ENCODE measurements around the gene DBH. TPM values are rescaled to one million over a fixed set of nuclear protein-coding genes. Genes with fewer than 3 reads are reported as not detected.

The DBH gene
- total and polyA plus RNA-seq, 2 of the 13 experiments (the other 11 are each of a cell fraction or from before 2014, with no cell fraction given) = not detected

GRCh38 chr9:133612051-133612450, 24.1 kb upstream of the DBH start (continued):
- TF ChIP-seq FOXA1 (IDR thresholded peaks at IDR 0.05) = no peak
- TF ChIP-seq FOXA1 (CRISPR knock-in tag; IDR thresholded peaks at IDR 0.05) = no peak
- TF ChIP-seq BRD4 (CRISPR knock-in tag; IDR thresholded peaks at IDR 0.05) = no peak

- no peaks in the 10 kb centered on the region for H3K9me3 ChIP-seq (ENCODE audit: low read length)
- POLR2A ChIA-PET = no interaction called here
- in situ Hi-C loops (cut with HindIII; ENCODE audit: extremely low pct_ligation_motif_present, low pct_unique_long_range_greater_than_20kb) (no loop called here), intact Hi-C loops (cut with micrococcal nuclease; ENCODE audit: unreplicated experiment) (no loop called here)
- H2AFZ ChIP-seq (ENCODE audit: low read length) = no peak overlapping the region
- no TSS peak for BruUV-seq (replicated peaks)
- DNase-seq (ENCODE audit: low spot score) (no peak), ATAC-seq (no peak), FAIRE-seq (no peak)
- no peak overlapping the region for H3K4me3 ChIP-seq (replicated peaks in 1 of 3; ENCODE audit: insufficient read depth in 1 of 3, low read depth in 2 of 3, low read length in 3 of 3)
- TF ChIP-seq ZNF143 (CRISPR knock-in tag; IDR thresholded peaks at IDR 0.05) (no peak), ATF1 (CRISPR knock-in tag; IDR thresholded peaks at IDR 0.05) (no peak), BRCA1 (CRISPR knock-in tag; IDR thresholded peaks at IDR 0.05) (no peak), ZNF468 (CRISPR knock-in tag; IDR thresholded peaks at IDR 0.05) (no peak), HOXA9 (CRISPR knock-in tag; IDR thresholded peaks at IDR 0.05; ENCODE audit: borderline replicate concordance) (no peak), YEATS2 (CRISPR knock-in tag; IDR thresholded peaks at IDR 0.05; ENCODE audit: borderline replicate concordance) (no peak), ZNF382 (CRISPR knock-in tag; IDR thresholded peaks at IDR 0.05; ENCODE audit: borderline replicate concordance) (no peak)
- no peak overlapping the region for H3K9ac ChIP-seq (ENCODE audit: insufficient read depth, low read depth, low read length)
- H3K27me3 ChIP-seq (ENCODE audit: control insufficient read depth in 1 of 2, insufficient read depth in 2 of 2, low read length in 2 of 2) = peaks cover 8 to 76% of the 10 kb centered on the region in 2 experiments
- no peak overlapping the region for H3K27ac ChIP-seq (ENCODE audit: extremely low read length, insufficient read depth, low read length)
- 3% methylated on average over 8 of the region's 8 CpGs for WGBS (ENCODE audit: low lambda C conversion rate)
- no peaks in the 10 kb centered on the region for H3K4me1 ChIP-seq (ENCODE audit: insufficient read depth, low read length)
- CTCF ChIA-PET (ENCODE audit: low intra/inter-chr PET ratio, low total read pairs) = no interaction called here
- H3K36me3 ChIP-seq (replicated peaks in 1 of 2; ENCODE audit: control insufficient read depth in 1 of 2, insufficient read depth in 2 of 2, low read length in 2 of 2) = no peaks in the 10 kb centered on the region
- H3K4me2 ChIP-seq (ENCODE audit: low read depth, low read length) = no peak overlapping the region
- H4K20me1 ChIP-seq (ENCODE audit: insufficient read depth, low read length) = 0 out of 2 replicates have a peak, but pooled peaks cover 3% of the 10 kb centered on the region
- no peaks in the 10 kb centered on the region for H3K79me2 ChIP-seq (ENCODE audit: insufficient read depth, low read length)
Observed at GRCh38 chr9:133612816-133613215, 23.3 kb upstream of the DBH start.

DNA sequence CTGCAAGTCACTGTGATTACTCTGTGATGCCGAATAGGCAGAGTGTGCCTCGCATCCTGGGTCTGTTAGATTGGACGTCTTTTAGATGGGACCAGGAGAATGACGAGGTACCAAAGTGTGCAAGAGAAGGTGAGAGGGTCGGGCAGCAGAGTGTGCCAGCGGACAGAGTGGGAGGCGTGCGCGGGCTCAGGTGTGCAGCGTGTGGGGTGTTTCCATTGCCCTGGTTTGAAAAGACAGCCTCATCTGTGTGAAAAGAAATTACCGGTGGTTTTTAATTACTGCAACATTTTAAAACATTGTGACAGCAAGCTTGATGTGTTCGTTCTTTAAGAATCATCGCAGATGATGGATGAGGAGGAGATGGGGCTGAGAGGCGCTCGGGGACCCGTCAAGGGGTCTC, 22.7 kb upstream of the DBH start:
- ATAC-seq (no peak), DNase-seq (ENCODE audit: low spot score) (no peak), FAIRE-seq (no peak)
- Histone ChIP-seq H3K27me3 (ENCODE audit: control insufficient read depth in 1 of 2, insufficient read depth in 2 of 2, low read length in 2 of 2) (peaks cover 5 to 75% of the 10 kb centered on the region in 2 experiments), H2AFZ (ENCODE audit: low read length) (no peak overlapping the region), H3K4me2 (ENCODE audit: low read depth, low read length) (no peak overlapping the region), H4K20me1 (ENCODE audit: insufficient read depth, low read length) (0 out of 2 replicates have a peak, but pooled peaks cover 3% of the 10 kb centered on the region), H3K4me3 (replicated peaks in 1 of 3; ENCODE audit: insufficient read depth in 1 of 3, low read depth in 2 of 3, low read length in 3 of 3) (no peak overlapping the region), H3K36me3 (replicated peaks in 1 of 2; ENCODE audit: control insufficient read depth in 1 of 2, insufficient read depth in 2 of 2, low read length in 2 of 2) (no peaks in the 10 kb centered on the region), H3K4me1 (ENCODE audit: insufficient read depth, low read length) (no peaks in the 10 kb centered on the region), H3K79me2 (ENCODE audit: insufficient read depth, low read length) (no peaks in the 10 kb centered on the region), H3K27ac (ENCODE audit: extremely low read length, insufficient read depth, low read length) (no peak overlapping the region), H3K9me3 (ENCODE audit: low read length) (no peaks in the 10 kb centered on the region), H3K9ac (ENCODE audit: insufficient read depth, low read depth, low read length) (no peak overlapping the region)
- POLR2A ChIA-PET = no interaction called here
- no TSS peak for BruUV-seq (replicated peaks)
- in situ Hi-C loops (cut with HindIII; ENCODE audit: extremely low pct_ligation_motif_present, low pct_unique_long_range_greater_than_20kb) (no loop called here), intact Hi-C loops (cut with micrococcal nuclease; ENCODE audit: unreplicated experiment) (no loop called here)
- CTCF ChIA-PET (ENCODE audit: low intra/inter-chr PET ratio, low total read pairs) = no interaction called here
- 31% methylated on average over 16 of the region's 16 CpGs for WGBS (ENCODE audit: low lambda C conversion rate)
- no peak for TF ChIP-seq ZBTB34 (CRISPR knock-in tag; IDR thresholded peaks at IDR 0.05)
- no peak for TF ChIP-seq REPIN1 (CRISPR knock-in tag; IDR thresholded peaks at IDR 0.05; ENCODE audit: borderline replicate concordance, low read depth)
- TF ChIP-seq ZNF292 (CRISPR knock-in tag; IDR thresholded peaks at IDR 0.05; ENCODE audit: borderline replicate concordance, low read depth) = no peak
- no peak for TF ChIP-seq ZBTB20 (CRISPR knock-in tag; IDR thresholded peaks at IDR 0.05; ENCODE audit: borderline replicate concordance, low read depth)
- no peak for TF ChIP-seq KLF16 (CRISPR knock-in tag; IDR thresholded peaks at IDR 0.05)

Measured in HepG2 (cell line).